ENCODE measurements around the gene MOSPD3.
A peak's percentile ranks its signal among the peaks of the same experiment; 100 is the strongest.

Gene MOSPD3

DNA sequence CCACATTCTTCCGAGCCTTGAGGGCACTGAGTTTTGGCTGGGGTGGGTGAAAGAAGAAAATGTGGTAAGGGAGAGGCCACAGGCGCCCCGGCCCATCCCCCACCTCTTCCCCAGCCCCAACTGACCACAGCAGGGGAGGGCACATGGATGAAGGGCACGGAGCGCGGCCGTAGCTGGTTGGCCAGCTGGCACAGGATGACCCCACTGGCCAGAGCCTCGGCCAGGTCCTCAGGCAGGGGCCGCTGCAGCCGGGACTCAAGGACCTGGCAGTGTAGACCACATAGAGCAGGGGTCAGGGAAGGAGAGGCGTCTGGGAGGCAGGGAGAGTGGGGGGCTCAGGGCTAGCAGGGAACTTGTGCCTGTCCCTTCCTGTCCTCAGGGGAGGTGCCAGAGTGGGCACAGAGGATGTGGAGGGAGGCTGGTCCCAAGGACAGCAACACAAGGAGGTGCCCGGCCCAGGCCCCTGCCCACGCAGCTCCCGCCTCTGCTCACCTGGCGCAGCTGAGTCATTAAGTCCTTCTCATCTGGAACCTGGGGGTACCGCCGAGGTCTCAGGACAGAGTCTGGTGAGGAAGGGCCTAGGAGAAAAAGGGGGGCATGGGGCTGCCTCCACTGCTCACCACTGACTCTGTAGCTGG, 36.5 kb upstream of the MOSPD3 start:
- DNase-seq, result no peak

DNA sequence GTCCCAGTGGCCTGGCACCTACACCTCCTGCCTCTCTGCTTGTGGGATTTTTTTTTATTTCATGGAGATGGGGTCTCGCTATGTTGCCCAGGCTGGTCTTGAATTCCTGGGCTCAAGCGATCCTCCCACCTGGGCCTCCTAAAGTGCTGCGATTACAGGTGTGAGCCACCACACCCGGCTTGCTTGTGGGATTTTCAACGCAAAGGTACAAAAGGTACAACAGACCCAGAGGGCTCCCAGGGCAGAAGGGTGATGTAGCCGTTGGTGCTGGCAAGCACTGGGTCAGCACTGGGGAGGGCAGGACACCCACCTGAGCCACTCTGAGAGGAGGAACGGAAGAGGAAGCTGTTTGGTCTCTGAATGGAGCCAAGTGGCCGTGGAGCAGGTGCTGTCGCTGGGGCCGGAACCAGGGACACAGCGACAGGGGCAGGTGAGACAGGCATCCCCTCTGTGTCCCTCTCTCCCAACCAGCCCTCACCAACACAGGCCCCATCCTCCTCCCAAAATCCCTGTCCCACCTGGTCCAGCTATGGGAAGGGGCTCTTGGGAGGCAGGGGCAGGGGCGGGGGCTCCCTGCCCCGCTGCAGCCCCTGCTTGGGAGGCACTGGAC, 35.9 kb upstream of the MOSPD3 start:
- DNase-seq, result no peak

- no peak for DNase-seq
Measured at GRCh38 chr7:100577103-100577502, 35.2 kb upstream of the MOSPD3 start.

DNA sequence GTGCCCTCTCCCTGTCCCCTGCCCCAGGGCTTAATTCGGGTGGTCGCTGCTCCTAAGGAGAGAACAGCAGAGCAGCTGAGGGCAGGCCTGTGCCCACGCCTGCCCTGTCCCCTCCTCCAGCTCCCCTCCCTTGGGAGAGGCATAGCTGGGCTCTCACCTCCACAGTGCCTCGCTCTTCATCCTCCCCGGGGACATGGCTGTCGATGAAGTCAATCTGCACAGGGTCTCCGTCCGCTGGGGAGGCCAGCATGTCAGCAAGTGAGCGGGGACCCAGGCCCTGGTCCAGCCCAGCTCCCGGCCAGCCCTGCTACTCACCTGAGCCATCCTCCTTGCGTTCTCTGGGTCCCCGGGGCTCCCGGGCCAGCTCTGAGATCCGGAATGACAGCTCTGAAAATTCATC, 34.8 kb upstream of the MOSPD3 start:
- DNase-seq, result no peak

DNA sequence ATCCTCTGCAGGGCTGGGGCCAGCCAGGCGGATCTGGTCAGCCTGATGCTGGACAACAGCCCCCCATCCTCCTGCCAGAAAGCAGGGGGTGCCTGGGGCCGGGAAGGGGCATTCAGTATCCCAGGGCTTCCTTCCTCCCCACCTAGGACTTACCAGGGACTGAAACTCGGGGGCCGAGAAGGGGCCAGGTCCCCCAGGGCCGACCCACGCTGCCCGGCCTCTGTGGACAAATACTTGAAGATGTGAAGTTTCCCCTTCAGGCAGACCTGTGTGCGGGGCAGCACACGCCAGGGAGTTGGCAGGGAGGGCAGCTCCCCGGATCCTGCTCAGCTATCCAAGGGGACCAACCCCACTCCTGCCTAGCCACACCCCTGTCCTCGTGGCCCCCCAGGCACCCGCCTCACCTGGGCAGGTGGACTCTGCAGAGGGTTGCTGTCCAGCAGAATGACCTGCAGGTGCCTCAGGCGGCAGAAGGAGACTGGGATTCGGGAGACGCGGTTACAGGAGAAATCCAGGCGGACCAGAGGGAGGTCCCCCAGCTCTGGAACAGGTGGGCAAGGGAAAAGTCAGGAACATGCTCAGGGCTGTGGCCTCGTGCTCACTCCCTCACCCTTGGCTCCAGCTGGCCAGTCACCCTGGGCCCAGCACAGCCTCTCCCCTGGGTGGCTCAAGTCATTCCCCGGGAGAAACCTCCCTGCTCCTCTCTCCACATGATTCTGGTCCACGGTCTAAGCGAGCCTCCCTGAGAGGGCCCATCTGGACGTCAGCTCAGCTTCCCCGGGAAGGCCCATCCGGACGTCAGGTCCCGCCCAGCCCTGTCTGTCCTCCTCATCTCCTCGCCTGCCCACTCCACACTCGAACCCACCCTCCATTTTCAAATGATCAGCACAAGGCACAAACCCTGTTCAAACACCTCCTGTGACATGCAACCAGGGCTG, 33.8 kb upstream of the MOSPD3 start:
- DNase-seq, result no peak

- DNase-seq, result no peak
Measured at GRCh38 chr7:100580466-100581283, 31.7 kb upstream of the MOSPD3 start.

- DNase-seq, result no peak
Measured at GRCh38 chr7:100582041-100582579, 30.2 kb upstream of the MOSPD3 start.

DNA sequence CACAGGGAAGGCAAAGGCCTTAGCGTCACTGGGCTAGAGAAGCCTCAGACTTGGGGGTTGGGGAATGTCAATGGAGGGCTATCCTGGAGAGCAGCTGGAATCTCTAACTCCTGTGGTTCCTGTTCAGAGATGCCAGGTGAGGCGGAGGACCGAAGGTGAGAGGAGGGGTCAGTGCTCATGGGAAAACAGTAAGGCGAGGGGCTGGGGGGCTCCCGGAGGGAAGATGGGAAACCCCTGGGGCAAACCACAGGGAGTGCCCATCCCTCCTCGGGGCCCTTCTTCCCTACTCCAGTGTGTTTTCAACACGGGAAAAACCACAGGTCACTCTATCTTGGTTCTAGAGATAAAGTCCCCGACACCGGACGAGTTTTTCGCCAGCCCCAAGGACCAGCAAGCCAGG, 29.7 kb upstream of the MOSPD3 start:
- no peak for DNase-seq

- DNase-seq, result peak; percentile 87 to 88
Measured at GRCh38 chr7:100583132-100584053, 28.9 kb upstream of the MOSPD3 start.

- DNase-seq, result peak; percentile 54 to 73
Measured at GRCh38 chr7:100584054-100584682, 28.2 kb upstream of the MOSPD3 start.

- peak; percentile 22 to 57 for DNase-seq
Measured at GRCh38 chr7:100584683-100585510, 27.4 kb upstream of the MOSPD3 start.

DNA sequence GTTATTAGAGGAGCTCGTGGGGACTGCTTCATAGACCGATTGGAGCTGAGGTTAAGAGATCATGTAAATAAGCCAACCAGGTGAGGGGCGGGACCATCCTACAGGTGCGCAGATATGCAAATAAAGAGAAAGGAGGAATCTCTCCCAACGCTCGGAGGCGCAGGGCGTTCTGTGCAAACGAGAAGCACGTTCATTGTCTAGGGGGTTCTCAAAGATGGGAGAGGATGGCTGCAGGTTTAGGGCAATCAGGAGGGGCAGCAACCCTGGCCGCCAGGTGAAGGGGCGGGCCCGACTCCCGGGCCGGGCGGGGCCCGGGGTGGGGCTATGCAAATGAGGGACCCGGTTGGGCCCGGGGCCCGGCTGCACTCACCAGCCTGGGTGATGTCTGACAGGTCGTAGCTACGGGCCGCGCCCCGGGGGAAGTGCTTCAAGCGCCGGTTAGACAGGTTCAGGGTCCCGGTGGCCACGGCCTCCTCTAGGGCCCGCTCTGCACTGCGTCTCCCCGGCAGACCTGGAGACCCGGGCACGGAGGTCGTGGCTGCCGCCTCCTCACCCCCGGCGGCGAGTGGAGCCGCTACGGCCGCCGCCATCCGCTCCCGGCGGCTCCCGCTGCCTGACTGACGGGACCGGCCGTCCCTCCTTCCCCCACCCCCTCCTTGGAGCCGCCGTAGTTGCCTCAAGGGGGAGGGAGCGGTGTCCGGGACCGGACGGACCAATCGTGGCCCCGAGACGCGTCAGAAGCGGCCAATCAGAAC, 26.7 kb upstream of the MOSPD3 start, which contains the start of gene LRCH4:
Gene LRCH4 (minus strand): TSS at position 619 of the 755 bp plus-strand sequence. CDS start 29 bp downstream, at position 590.
- peak in 1 of 2 donors; percentile 37 for DNase-seq

DNA sequence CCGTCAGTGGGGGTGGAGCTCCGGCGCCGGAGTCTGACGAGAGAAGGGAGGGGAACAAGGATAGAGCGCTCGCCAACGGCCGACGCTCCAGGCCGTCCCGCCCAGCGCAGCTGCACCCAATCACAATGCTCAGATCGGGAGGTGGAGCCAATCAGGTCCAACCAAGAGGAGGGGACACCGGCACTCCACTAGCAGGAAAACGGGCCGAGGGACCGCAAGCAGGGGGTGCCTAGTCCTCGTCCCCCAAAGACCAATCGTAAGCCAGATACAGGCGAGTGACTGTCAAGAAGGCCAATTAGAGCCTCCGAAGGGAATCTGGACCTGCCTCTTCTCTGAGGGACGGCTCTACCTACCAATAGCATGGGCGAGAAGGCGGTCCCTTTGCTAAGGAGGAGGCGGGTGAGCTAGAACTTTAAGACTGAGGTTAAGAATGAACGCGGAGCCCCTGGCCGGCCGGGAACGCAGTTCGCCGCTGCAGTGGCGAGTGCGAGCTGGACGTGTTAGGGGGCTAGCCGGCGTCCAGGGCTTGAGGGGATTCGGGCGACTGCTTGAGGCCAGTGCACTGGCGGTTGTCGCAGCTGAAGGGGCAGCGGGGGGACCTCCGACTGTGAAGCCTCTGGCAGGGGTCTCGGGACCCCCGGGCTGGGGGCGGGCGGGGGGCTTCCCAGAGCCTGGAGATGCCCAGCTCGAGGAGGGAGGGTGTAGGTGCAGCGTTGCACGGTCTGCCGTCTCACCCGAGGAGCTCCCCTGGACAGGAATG, 25.9 kb upstream of the MOSPD3 start, which contains the start of gene FBXO24:
Gene FBXO24 (plus strand): TSS at position 63 of the 760 bp plus-strand sequence. CDS start 298 bp downstream, at position 361.
- peak; percentile 100 for DNase-seq

- DNase-seq, result peak; percentile 18 to 55
Measured at GRCh38 chr7:100588438-100588837, 23.9 kb upstream of the MOSPD3 start.

- no peak for DNase-seq
Measured at GRCh38 chr7:100589341-100589947, 22.9 kb upstream of the MOSPD3 start.

- no peak for DNase-seq
Measured at GRCh38 chr7:100590077-100590737, 22.1 kb upstream of the MOSPD3 start.

DNA sequence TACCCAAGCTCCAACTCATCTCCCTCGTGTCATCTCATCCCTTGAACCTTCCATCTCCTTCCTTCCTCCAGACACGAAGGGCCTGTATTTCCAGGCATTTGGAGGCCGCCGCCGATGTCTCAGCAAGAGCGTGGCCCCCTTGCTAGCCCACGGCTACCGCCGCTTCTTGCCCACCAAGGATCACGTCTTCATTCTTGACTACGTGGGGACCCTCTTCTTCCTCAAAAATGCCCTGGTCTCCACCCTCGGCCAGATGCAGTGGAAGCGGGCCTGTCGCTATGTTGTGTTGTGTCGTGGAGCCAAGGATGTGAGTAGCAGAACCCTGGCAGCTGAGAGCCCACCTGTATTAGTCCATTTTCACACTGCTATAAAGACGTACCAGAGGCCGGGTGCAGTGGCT, 20.7 kb upstream of the MOSPD3 start:
- no peak for DNase-seq
